GM19328 (cell line): ENCODE data around the gene ADSS1.

ENCODE experiments used
- ATAC-seq: cut with Tn5 transposase; IDR thresholded peaks from one replicate; pipeline ENCODE4 v1.9.1; 2021; ENCODE audit warnings: mild to moderate bottlenecking, moderate library complexity; ENCODE audit not compliant: unreplicated experiment

Gene ADSS1

DNA sequence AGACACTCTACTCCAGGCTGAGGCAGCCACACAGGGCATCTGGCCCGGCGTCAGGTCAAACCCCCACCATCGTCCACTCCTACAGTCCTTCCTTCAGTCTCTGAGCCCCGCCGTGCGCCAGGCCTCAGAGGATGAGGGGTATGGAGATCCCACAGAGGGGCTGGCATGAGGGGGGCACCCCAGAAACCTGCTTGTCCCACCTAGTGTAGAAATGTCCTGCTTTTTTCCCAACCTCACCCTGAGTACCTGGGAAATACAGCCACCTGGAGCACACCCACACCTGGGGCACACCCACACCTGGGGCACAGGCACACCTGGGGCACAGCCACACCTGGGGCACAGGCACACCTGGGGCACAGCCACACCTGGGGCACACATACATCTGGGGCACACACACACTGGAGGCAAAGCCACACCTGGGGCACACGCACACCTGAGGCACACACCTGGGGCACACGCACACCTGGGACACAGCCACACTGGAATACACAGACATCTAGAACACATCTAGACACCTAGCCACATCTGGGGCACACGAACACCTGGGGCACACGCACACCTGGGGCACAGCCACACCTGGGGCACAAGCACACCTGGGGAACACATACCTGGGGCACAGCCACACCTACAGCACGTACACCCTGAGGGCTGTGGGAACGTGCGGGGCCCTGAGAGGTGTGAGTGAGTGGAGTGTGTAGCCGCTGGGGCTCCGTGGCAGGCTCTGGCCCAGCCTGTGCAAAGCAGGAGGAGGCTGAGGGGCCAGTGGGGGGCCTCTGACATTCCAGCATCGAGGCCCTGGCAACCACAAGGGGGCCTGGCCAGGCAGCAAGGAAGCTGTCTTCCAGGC is 53.2 kb downstream of the ADSS1 start:
- ATAC-seq = no peak

- no peak for ATAC-seq
Measured at GRCh38 chr14:104777808-104778249, 53.8 kb downstream of the ADSS1 start.

DNA sequence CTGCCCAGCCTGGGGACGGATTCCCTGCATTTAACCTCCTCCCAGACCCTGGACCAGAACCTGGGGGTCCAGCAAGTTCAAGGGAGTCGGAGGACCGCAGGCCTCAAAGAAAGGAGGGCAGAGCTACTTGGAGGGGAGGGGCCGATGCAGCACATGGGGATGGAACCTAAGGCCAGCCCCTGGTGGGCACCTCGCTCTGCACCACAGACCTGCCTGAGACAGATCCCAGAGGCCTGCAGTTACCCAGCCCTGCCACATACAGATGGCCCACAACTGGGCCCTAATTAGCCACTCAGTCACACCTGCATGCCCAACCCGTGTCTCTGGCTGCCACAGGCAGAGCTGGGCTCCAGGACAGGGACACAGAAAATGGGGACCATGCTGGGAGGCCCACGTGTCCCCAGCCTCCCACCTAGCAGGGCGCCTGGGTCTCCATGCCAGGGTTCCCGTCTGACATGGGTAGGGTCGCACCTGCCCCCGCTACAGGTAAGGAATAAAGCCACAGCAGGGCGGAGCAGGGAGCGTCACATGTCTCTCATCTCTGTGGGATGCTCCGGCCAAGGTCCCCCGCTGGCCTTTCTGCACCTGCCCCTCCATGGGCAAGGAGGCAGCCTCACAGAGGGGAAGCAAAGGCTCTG is 54.8 kb downstream of the ADSS1 start:
- no peak for ATAC-seq

DNA sequence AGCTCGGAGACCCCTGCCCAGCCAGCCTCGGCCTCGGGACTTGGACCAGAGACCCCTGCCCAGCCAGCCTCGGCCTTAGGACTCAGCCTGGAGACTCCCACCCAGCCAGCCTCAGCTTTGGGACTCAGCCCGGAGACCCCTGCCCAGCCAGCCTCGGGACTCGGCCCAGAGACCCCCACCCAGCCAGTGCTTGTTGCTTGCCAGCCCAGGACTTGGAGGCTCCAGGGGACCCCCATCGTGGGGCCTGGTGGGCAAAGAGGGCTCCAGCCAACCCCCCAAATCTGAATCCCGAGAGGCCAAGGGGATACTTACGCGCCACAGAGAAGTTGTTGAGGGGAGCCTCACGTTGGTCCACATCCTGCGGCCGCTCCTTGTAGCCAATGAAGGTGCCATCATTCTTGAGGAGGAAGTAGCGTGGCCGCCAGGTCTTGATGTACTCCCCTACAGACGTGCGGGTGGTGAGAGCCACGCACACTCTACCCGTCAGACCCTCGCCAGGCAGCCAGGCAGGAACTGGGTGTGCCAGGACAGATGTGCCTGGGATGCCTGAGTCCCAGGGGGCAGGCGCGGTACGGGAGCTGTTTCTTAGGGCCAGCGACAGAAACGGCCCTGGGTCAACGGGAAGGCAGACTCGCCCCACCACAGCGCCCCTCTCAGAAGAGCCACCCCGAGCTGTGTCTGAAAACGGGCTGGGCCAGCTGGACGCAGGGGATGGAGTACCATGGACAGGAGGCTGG is 55.9 kb downstream of the ADSS1 start:
- ATAC-seq = no peak

DNA sequence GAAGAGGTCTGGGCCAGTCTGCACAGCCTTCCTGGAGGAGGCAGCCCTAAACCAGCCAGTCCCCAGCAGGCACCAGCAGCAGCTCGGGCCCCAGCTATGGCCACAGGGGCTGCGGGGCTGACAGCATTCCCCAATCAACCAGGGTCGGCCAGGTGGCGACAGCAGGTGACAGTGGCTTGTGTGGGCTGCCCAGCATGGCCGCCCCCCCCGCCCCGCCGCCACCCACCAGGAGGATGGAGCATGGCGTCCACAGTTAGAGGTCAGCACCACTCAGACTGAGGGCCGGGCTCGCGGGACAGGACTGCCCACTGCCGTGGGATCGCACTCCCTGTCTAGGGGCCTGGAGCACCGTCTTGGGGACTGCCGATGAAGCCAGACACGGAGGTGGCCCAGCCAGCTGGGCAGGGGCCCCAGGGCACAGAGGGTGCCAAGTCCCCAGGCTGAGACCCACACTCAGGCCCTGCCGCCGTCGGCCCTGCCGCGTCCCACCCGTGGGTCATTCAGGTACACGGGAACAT is 56.5 kb downstream of the ADSS1 start:
- no peak for ATAC-seq

DNA sequence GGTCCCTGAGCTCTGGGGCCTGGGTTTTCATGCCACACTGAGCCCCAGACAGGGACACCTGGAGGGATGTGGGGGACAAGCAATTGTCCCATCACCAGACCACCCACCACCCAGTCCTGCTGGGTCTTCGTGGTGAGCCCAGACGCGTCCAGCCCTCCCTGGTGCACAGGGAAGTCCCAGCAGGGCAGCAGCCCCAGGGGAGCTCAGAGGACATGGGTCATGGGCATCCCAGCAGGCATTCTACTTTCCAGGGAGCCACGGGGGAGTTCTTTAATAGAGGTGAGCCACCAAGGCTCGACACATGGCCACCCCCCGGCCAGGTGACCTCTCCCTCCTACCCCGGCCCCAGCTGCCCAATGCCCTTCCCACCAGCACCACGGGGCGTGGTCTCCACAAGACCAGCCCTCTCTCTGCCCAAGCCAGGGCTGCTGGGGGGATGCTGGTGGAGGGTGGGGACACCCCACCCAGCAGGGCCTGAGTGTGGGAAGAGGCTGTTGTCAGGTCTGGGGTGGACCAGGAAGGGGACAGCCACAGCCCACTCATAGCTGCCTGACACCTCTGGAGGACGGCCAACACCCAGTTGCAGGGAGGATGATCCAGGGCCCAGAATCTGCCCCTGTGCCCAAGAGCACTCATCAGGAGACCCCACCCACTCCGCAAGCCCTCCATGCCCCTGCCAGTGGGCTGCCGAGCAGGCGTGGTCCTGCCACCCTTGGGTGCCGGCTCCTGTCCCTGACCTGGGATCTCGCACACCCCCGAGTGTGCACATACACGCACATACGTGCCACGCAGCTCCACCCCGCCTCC is 57.4 kb downstream of the ADSS1 start:
- ATAC-seq = no peak

DNA sequence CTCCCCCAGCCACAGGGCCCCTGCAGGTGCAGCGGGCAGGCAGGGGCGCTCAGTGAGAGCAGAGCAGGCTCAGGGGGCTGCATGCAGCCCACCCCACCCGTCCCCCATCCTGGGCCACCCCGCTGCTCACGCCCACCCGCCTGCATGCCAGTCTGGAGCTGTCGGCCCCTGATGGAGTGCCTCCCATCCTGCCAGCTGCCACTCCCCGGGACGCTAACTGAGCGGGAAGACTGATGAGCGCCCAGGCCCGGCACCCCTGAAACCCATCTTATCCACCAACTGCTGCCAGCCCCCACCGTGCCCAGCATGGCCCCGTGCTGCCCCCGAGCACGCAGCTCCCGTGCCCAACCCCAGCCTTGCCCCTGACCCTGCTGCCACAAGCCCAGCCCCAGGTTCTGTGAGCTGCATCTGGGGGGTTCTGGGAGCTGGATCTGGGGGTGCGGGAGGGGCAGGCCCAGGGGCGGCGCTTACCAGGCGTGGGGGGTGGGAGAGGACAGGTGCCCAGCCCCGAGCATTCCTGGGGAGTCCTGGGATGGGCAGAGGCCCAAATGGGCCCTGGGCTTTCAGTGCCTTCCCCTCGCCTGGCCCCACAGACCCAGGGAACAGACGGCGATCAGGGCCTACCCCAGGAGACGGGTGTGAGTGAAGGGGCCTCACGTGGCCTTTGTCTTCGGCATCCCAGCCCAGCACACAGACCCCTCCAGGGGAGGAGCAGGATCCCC is 58.2 kb downstream of the ADSS1 start:
- no peak for ATAC-seq

DNA sequence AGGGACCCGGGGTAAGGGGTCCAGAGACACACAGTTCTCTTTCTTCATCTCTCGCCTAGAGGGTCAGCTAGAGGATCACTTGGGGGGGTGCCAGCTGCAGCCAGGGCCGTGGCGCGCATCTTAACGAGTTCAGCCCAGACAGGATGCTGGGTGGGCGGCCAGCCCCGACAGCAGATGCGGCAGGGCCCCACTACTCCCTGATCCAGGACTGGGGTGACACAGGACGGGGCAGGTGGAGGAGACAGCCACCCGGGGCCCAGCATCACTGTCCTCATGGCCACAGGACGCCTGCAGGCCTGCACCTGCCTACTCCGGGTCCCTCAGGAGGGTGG is 58.7 kb downstream of the ADSS1 start:
- no peak for ATAC-seq

- no peak for ATAC-seq
Measured at GRCh38 chr14:104783484-104784217, 59.6 kb downstream of the ADSS1 start.

DNA sequence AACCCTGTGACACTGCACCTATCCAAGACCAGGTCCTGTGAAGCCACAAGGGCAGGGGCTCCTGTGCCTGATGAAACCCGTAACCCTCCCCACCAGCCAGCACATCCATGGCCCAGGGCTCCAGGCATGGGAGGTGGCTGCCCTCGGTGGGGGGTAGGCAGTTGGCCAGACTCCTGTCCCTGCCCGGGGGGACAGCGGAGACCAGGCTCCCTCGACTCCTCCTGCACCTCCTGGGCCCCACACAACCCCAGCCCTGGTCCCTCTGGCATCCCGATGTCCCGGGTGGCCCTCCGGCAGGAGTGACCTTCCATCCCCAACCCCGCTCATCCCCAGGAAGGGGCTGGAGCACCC is 60.2 kb downstream of the ADSS1 start:
- no peak for ATAC-seq

DNA sequence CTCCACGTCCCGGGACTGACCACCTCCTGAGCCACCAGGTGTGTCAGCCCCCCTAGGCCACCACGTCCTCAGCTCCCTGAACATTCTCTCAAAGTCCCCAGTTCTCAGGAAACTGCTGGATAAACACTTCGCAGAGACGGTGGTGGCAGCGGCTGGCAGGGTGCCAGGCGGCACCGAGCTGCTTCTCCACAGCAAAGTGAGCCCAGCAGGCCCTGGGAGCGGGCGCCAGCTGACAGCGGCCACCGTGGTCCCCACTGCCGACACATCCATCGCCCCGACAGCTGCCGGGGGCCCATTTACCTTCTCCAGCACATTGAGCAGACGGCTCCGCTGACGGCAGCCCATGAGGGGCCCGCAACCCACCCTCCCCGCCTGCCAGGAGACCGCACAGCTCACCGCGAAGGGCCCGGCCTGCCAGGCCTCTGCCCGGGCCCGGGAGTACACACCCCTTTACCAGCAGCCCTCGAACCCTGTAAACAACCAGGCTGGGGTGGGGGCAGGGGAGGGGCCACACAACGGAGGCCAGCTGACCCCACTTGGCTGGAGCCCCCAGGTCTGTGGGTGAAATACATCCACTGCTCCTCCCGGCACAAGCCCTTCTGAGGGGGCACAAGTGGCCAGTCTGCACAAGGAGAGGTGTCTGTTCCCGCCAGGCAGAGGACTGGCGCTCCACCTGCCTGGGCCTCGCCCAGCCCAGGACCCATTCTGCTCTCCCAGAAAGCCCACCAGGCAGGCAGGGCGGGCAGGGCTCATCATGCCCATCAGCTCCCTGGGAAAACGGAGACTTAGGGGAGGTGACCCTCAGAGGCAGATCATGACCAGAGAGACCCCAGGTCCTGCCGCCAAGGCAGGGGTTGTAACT is 61.0 kb downstream of the ADSS1 start:
- no peak for ATAC-seq

- ATAC-seq = no peak
Measured at GRCh38 chr14:104785708-104786080, 61.7 kb downstream of the ADSS1 start.

- ATAC-seq = no peak
Measured at GRCh38 chr14:104786091-104786586, 62.1 kb downstream of the ADSS1 start.

DNA sequence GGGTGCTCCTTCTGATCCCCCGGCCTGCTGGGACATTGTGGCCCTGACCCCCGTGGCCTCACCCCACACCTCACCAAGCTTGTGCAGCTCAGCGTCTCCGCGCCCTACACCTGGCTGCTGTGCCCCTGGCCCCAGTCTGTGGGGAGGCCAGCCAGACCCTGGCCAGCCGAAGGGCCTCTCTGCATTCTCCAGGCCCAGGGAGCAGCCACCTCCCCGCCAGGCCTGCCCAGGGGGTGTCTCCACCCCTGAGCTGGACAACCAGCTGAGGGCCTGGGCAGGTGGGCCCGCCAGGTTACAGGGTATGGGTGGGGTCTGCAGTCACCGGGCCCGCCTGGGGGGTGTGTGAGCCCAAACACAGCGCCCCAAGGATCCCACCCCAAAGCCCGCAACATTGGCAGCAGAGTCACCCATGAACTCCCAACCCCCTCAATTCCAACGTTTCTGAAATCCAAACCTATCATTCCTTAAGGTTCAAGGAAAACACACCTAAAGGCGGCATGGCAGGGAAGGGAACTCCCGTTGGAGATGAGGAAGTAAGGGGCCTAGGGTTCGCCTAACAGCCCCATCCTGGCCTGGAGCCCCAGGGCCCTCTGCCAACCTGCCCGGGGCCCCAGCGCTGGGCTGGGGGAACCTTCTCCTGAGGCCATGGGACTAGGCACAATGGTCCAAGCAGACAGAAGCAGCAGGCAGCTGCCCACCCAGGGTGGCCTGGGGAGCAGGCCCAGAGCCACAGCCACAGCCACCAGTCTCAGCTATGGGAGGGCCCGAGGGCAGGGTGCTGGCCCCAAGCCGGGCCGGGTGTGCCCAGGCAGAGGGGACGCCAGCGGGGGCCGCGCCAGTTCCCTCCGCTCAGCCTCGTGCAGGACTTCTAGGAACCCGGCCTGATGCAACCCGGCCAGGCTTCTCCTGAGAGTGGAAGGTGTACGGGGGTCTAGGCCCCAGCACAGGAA is 63.0 kb downstream of the ADSS1 start:
- ATAC-seq = no peak

DNA sequence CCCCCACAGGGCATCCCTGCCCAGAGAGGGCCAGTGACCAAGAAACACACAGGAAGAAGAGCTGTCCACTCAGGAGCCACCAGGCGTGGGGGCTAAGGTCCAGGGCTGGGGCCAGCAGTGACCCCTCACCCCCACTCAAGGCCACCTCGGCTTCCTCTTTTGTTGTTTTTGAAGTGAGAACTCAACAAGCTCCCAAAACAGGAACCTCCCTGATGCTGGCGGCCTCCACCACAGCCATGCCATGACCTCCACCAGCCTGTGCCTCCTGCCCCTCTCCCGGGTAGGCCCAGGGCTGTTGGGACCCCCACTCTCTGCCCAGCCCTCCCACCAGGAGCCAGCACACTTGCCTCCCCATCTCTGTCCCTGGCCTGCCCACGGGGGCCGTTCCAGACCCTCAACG is 63.7 kb downstream of the ADSS1 start:
- no peak for ATAC-seq

GRCh38 chr14:104788161-104788818 is 64.3 kb downstream of the ADSS1 start:
- no peak for ATAC-seq
